ENCODE data around the gene MIS12.

- no peak for TF ChIP-seq CTCF (conservative IDR thresholded peaks at IDR 0.05; ENCODE audit: low read depth, low read length)
- no peak for TF ChIP-seq NFE2L2 (IDR thresholded peaks at IDR 0.05; ENCODE audit: low read depth, low read length)
- no peak for TF ChIP-seq CEBPB (IDR thresholded peaks at IDR 0.05; ENCODE audit: low read depth, low read length)
- TF ChIP-seq RAD21 (IDR thresholded peaks at IDR 0.05; ENCODE audit: low read length), result no peak
- TF ChIP-seq POLR2A (IDR thresholded peaks at IDR 0.05; ENCODE audit: low read depth, low read length), result no peak
- no peak for TF ChIP-seq SMC3 (IDR thresholded peaks at IDR 0.05; ENCODE audit: low read depth, low read length)
- TF ChIP-seq RFX5 (IDR thresholded peaks at IDR 0.05; ENCODE audit: low read depth, low read length), result no peak
Measured at GRCh38 chr17:5444209-5444608, 42.2 kb upstream of the MIS12 start.

Measured in IMR-90 (cell line).